ENCODE results near the gene RAD51D. TPM values are rescaled to one million over a fixed set of nuclear protein-coding genes. Genes with fewer than 3 reads are reported as not detected.

RAD51D gene
- total RNA-seq, 2 donors from 2014 or later, result 6.1 to 17.3 TPM

- Histone ChIP-seq H3K9ac (ENCODE audit: low read depth in 2 of 2, low read length in 2 of 2) (no peak overlapping the region), H3K4me1 (peaks cover 9% of the 10 kb centered on the region), H3K4me3 (no peak overlapping the region), H3K27me3 (no peaks in the 10 kb centered on the region), H3K27ac (peak overlapping the region; percentile 3), H3K36me3 (no peaks in the 10 kb centered on the region), H3K9me3 (no peaks in the 10 kb centered on the region)
- TF ChIP-seq CTCF (IDR thresholded peaks at IDR 0.05), result no peak
- intact Hi-C loops (cut with DNase I), result no loop called here
- DNase-seq, result no peak
Observed at GRCh38 chr17:35080536-35080935, 39.1 kb downstream of the RAD51D start.

GRCh38 chr17:35079547-35080423 is 39.9 kb downstream of the RAD51D start:
- Histone ChIP-seq H3K4me1 (peaks cover 14% of the 10 kb centered on the region), H3K27ac (peak overlapping the region; percentile 45), H3K9me3 (no peaks in the 10 kb centered on the region), H3K9ac (ENCODE audit: low read depth in 2 of 2, low read length in 2 of 2) (no peak overlapping the region), H3K36me3 (no peaks in the 10 kb centered on the region), H3K4me3 (no peak overlapping the region), H3K27me3 (no peaks in the 10 kb centered on the region)
- TF ChIP-seq CTCF (IDR thresholded peaks at IDR 0.05), result no peak
- DNase-seq, result no peak
- intact Hi-C loops (cut with DNase I), result no loop called here

GRCh38 chr17:35076874-35077273 is 42.8 kb downstream of the RAD51D start:
- H3K9me3 ChIP-seq, result no peaks in the 10 kb centered on the region
- peak overlapping the region in 1 of 2 donors; percentile 19 for H3K9ac ChIP-seq (ENCODE audit: low read depth in 2 of 2, low read length in 2 of 2)
- no peaks in the 10 kb centered on the region for H3K27me3 ChIP-seq
- no peak for DNase-seq
- intact Hi-C loops (cut with DNase I), result no loop called here
- H3K27ac ChIP-seq, result no peak overlapping the region
- no peak for TF ChIP-seq CTCF (IDR thresholded peaks at IDR 0.05)
- no peak overlapping the region for H3K4me3 ChIP-seq
- peaks cover 15% of the 10 kb centered on the region for H3K4me1 ChIP-seq
- H3K36me3 ChIP-seq, result no peaks in the 10 kb centered on the region

GRCh38 chr17:35074711-35075707 is 44.7 kb downstream of the RAD51D start:
- no peak for DNase-seq
- Histone ChIP-seq H3K27ac (peak overlapping the region; percentile 52), H3K9me3 (no peaks in the 10 kb centered on the region), H3K36me3 (no peaks in the 10 kb centered on the region), H3K27me3 (no peaks in the 10 kb centered on the region), H3K4me3 (no peak overlapping the region), H3K9ac (ENCODE audit: low read depth in 2 of 2, low read length in 2 of 2) (peak overlapping the region in 1 of 2 donors; percentile 13), H3K4me1 (peaks cover 9% of the 10 kb centered on the region)
- no peak for TF ChIP-seq CTCF (IDR thresholded peaks at IDR 0.05)
- intact Hi-C loops (cut with DNase I), result no loop called here

GRCh38 chr17:35073991-35074627 is 45.6 kb downstream of the RAD51D start:
- TF ChIP-seq CTCF (IDR thresholded peaks at IDR 0.05), result no peak
- peak overlapping the region; percentile 6 for H3K27ac ChIP-seq
- intact Hi-C loops (cut with DNase I), result no loop called here

More at GRCh38 chr17:35073991-35074627, 45.6 kb downstream of the RAD51D start:
- H3K9me3 ChIP-seq, result no peaks in the 10 kb centered on the region
- H3K4me1 ChIP-seq, result peaks cover 9% of the 10 kb centered on the region
- H3K4me3 ChIP-seq, result no peak overlapping the region
- H3K27me3 ChIP-seq, result no peaks in the 10 kb centered on the region
- no peaks in the 10 kb centered on the region for H3K36me3 ChIP-seq
- no peak overlapping the region for H3K9ac ChIP-seq (ENCODE audit: low read depth in 2 of 2, low read length in 2 of 2)
- no peak for DNase-seq

Measured in colonic mucosa (tissue), 4 donors.